ENCODE measurements around the gene DSG4. TPM values are rescaled to one million over a fixed set of nuclear protein-coding genes. Genes with fewer than 3 reads are reported as not detected.

Gene DSG4
- total and polyA plus RNA-seq, 2 of the 4 experiments (the other 2 are of a cell fraction): not detected

- no peak overlapping the region for H4K5ac ChIP-seq (ENCODE audit: low read depth, low read length)
- TF ChIP-seq RAD21 (IDR thresholded peaks at IDR 0.05; ENCODE audit: low read length) (no peak), MAZ (IDR thresholded peaks at IDR 0.05; ENCODE audit: borderline replicate concordance, low read depth, low read length) (no peak)
- H3K4me3 ChIP-seq (ENCODE audit: insufficient read depth, low read depth, low read length): no peak overlapping the region
- no peaks in the 10 kb centered on the region for H3K4me1 ChIP-seq (ENCODE audit: control insufficient read depth, insufficient read depth, low read length)
- H2BK120ac ChIP-seq (ENCODE audit: low read depth, low read length): no peak overlapping the region
- no peak overlapping the region for H3K14ac ChIP-seq (replicated peaks; ENCODE audit: low read depth, low read length)
- in situ Hi-C loops (cut with MboI; ENCODE audit: low sequenced_read_pairs) (no loop called here), dilution Hi-C loops (cut with HindIII; ENCODE audit: low sequenced_read_pairs, unreplicated experiment) (no loop called here), intact Hi-C loops (cut with micrococcal nuclease) (no loop called here)
- no peak overlapping the region for H3K56ac ChIP-seq (ENCODE audit: extremely low read depth, insufficient read depth, low read length)
- H3K4ac ChIP-seq (ENCODE audit: low read depth, low read length): no peak overlapping the region
- CTCF ChIA-PET: interaction anchor here (1.1 kb wide), 1 partner anchor 12 kb away, joined by 3 read pairs; no protein-coding TSS in a partner anchor
- H4K8ac ChIP-seq (ENCODE audit: low read depth in 2 of 2, low read length in 2 of 2): no peak overlapping the region
- H2BK20ac ChIP-seq (ENCODE audit: low read depth, low read length): no peak overlapping the region
- WGBS, 2 experiments (ENCODE audit: extremely low coverage in 2 of 2, insufficient read length in 1 of 2): no CpG with 5 or more reads among the region's 3 CpGs
- H4K20me1 ChIP-seq (ENCODE audit: insufficient read depth, low read length): no peaks in the 10 kb centered on the region
- H3K9ac ChIP-seq (ENCODE audit: low read depth, low read length): no peak overlapping the region
- no TSS peak for BruUV-seq (replicated peaks)
- no peaks in the 10 kb centered on the region for H3K9me3 ChIP-seq (ENCODE audit: control insufficient read depth, insufficient read depth, low read length)
- DNase-seq (no peak), ATAC-seq (ENCODE audit: low read depth) (no peak)
- no peak overlapping the region for H3K4me2 ChIP-seq (ENCODE audit: low read depth, low read length)
- no peak overlapping the region for H3K27ac ChIP-seq (ENCODE audit: insufficient read depth, low read length)
- POLR2A ChIA-PET (ENCODE audit: unreplicated experiment): no interaction called here
- H3K18ac ChIP-seq (ENCODE audit: low read depth, low read length): no peak overlapping the region
- H2BK15ac ChIP-seq (ENCODE audit: low read depth, low read length): no peak overlapping the region
- H3K27me3 ChIP-seq (ENCODE audit: control insufficient read depth, insufficient read depth, low read length): no peaks in the 10 kb centered on the region
- no peaks in the 10 kb centered on the region for H3K9me1 ChIP-seq (ENCODE audit: insufficient read depth, low read length)
- H2BK5ac ChIP-seq (ENCODE audit: low read depth, low read length, poor library complexity, severe bottlenecking): no peak overlapping the region
- no peak overlapping the region for H4K91ac ChIP-seq (ENCODE audit: insufficient read depth, low read depth, low read length)
- H3K36me3 ChIP-seq (ENCODE audit: control insufficient read depth, insufficient read depth, low read length): no peaks in the 10 kb centered on the region
- no peaks in the 10 kb centered on the region for H3K79me1 ChIP-seq (ENCODE audit: low read depth in 1 of 2, low read length in 2 of 2)
- no peak overlapping the region for H2AK5ac ChIP-seq (ENCODE audit: low read depth, low read length)
- H3K23ac ChIP-seq (ENCODE audit: low read depth, low read length): no peak overlapping the region
- no peak overlapping the region for H2AFZ ChIP-seq (replicated peaks; ENCODE audit: low read length, poor library complexity)
- H2AK9ac ChIP-seq (replicated peaks; ENCODE audit: low read depth, low read length, poor library complexity): no peak overlapping the region
Measured at GRCh38 chr18:31436825-31437224, 60.2 kb downstream of the DSG4 start.
